NB4 (cell line): Measurements from ENCODE around the gene CDPF1.

ENCODE experiments used
- DNase-seq: peaks from one replicate; pipeline ENCODE4 v3.0.0; 2010; ENCODE audit warnings: low read depth
- H3K4me3 ChIP-seq: one replicate; pipeline ENCODE4 v1.5.1; 2011; ENCODE audit warnings: mild to moderate bottlenecking, low read depth, low read length, moderate library complexity
- MYC ChIP-seq: IDR thresholded peaks from 2 replicates; pipeline ENCODE4 v1.6.1; 2011; ENCODE audit warnings: low read depth, low read length
- POLR2A ChIP-seq: IDR thresholded peaks from 2 replicates; pipeline ENCODE4 v1.6.1; 2011; ENCODE audit warnings: mild to moderate bottlenecking; ENCODE audit not compliant: insufficient read length; ENCODE audit errors: extremely low read depth
- TF ChIP-seq, protein P1 (sequence below): IDR thresholded peaks from 2 replicates; pipeline ENCODE4 v1.6.1; 2011; ENCODE audit warnings: low read depth, low read length
- TF ChIP-seq, protein P2 (sequence below): IDR thresholded peaks from one replicate; pipeline ENCODE4 v1.5.1; 2012; ENCODE audit warnings: low read depth, low read length

Gene CDPF1

DNA sequence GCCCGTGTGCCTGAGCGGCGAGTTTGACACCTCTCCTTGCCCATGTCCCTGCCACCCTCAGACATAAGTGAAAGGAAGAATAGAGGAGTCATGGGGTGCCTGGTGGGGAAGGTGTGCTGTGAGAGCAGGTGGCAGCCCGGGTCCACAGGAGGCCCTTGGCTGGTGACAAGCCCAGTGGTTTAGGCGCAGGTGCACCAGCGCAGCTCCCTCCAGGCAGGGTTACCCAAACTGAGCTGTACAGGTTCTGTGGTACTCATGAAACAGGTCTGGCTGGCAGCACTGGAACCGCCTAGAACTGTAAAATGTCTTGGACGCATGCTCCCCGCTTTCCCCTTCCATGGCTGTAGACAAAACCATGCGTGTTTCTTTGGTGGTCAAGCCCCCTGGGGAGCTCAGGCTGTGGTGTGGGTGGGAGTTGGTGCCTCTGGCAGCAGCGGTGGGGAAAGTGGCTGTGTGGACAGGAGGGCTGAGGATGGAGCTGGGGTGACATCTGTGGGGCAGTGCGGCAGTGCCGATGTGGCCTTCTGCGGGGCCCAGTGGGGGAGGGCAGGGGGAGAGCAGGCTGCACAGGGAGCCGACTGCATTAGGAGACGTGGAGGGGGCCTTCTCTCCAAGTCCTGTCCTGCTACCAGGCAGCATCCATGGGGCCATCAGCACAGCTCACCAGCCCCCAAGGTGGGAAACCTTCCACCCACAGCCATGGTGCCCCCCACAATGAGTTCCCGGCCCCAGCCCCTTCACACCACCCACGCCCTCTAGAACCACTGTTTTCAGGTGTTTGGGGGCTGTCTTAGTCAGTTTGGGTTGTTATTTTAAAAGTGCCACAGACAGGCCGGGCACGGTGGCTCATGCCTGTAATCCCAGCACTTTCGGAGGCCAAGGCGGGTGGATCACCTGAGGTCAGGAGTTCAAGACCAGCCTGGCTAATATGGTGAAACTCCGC, 41.0 kb upstream of the CDPF1 start:
- DNase-seq = peak; percentile 45
- H3K4me3 ChIP-seq = no peak overlapping the region
- TF ChIP-seq, protein P1, sequence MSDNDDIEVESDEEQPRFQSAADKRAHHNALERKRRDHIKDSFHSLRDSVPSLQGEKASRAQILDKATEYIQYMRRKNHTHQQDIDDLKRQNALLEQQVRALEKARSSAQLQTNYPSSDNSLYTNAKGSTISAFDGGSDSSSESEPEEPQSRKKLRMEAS = no peak
- TF ChIP-seq MYC (no peak), POLR2A (no peak)
- TF ChIP-seq, protein P2, sequence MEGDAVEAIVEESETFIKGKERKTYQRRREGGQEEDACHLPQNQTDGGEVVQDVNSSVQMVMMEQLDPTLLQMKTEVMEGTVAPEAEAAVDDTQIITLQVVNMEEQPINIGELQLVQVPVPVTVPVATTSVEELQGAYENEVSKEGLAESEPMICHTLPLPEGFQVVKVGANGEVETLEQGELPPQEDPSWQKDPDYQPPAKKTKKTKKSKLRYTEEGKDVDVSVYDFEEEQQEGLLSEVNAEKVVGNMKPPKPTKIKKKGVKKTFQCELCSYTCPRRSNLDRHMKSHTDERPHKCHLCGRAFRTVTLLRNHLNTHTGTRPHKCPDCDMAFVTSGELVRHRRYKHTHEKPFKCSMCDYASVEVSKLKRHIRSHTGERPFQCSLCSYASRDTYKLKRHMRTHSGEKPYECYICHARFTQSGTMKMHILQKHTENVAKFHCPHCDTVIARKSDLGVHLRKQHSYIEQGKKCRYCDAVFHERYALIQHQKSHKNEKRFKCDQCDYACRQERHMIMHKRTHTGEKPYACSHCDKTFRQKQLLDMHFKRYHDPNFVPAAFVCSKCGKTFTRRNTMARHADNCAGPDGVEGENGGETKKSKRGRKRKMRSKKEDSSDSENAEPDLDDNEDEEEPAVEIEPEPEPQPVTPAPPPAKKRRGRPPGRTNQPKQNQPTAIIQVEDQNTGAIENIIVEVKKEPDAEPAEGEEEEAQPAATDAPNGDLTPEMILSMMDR = no peak

DNA sequence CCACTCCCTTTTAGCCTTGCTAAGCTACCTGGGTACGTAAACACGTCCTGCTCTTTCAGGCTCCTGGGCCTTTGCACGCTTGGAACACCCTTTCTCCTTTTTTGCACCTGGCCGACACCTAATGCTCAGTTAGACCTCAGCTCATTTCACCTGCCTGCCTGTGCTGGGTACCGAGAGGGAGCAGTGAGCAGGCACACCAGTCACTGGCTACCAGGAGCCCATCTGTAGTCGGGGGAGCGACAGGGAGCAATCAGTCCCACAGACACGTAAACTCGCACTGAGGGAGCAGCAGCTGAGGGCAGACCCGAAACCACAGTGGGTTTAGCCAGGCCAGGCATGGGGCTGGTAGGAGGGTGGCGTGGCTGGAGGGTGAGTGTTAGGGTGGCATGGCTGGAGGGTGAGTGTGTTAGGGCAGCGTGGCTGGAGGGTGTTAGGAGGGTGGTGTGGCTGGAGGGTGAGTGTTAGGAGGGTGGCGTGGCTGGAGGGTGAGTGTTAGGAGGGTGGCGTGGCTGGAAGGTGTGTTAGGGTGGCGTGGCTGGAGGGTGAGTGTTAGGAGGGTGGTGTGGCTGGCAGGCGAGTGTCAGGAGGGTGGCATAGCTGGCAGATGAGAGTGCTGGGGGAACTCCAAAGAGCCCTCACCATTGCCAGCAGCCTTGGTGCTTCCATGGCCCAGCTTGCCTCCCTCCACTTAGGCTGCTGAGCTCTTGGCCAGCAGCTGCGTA, 40.2 kb upstream of the CDPF1 start:
- H3K4me3 ChIP-seq = no peak overlapping the region
- no peak for DNase-seq
- TF ChIP-seq POLR2A = no peak

DNA sequence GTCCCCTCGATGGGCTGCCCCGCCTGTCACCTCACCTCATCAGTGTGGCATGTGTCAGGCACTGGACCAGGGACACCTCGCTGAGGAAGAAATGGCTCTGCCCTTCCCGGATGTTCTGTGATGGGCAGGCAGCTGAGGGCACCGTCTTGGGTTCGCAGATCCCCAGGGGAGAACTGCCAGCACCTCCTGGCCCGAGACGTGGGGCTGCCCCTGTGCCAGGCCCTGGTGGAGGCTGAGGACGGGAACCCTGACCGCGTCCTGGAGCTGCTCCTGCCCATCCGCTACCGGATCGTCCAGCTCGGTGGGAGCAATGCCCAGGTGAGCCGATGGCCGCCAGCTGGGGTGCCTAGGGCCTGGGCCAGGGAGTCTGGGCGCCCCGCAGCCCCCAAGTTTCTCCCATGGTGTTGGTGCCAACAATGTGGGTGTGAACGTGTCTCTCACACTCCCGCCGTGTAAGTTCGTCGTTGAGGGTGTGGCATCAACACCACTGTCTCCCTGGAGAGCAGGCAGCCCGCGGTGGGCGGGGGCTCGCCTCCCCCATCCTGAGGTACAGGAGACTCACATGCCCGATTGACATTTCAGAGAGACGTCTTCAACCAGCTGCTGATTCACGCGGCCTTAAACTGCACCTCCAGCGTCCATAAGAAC, 39.3 kb upstream of the CDPF1 start:
- TF ChIP-seq, protein P2 = no peak
- TF ChIP-seq, protein P1 = no peak
- TF ChIP-seq POLR2A = no peak
- no peak for TF ChIP-seq MYC
- H3K4me3 ChIP-seq = no peak overlapping the region
- peak; percentile 25 for DNase-seq

DNA sequence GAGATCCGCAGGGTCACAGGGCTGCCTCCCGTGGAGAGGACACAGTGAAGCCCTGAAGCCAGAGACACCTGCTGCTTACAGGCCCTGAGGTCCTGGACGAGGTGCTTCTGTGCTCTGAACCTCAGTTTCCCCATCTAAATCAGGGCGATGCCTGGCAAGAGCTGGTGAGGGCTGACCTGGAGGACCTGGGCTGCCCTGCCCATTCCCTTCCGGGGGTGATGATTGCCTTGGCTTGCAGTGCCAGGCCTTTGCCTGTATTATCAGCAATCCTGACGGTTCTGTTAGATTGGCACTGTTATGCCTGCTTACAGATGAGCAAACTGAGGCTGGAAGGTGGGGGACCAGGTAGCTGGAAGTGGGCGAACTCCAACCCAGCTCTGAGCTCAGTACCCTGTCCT, 38.8 kb upstream of the CDPF1 start:
- no peak for DNase-seq
- TF ChIP-seq, protein P1 = no peak
- no peak for TF ChIP-seq POLR2A
- TF ChIP-seq, protein P2 = no peak
- no peak for TF ChIP-seq MYC
- no peak overlapping the region for H3K4me3 ChIP-seq

DNA sequence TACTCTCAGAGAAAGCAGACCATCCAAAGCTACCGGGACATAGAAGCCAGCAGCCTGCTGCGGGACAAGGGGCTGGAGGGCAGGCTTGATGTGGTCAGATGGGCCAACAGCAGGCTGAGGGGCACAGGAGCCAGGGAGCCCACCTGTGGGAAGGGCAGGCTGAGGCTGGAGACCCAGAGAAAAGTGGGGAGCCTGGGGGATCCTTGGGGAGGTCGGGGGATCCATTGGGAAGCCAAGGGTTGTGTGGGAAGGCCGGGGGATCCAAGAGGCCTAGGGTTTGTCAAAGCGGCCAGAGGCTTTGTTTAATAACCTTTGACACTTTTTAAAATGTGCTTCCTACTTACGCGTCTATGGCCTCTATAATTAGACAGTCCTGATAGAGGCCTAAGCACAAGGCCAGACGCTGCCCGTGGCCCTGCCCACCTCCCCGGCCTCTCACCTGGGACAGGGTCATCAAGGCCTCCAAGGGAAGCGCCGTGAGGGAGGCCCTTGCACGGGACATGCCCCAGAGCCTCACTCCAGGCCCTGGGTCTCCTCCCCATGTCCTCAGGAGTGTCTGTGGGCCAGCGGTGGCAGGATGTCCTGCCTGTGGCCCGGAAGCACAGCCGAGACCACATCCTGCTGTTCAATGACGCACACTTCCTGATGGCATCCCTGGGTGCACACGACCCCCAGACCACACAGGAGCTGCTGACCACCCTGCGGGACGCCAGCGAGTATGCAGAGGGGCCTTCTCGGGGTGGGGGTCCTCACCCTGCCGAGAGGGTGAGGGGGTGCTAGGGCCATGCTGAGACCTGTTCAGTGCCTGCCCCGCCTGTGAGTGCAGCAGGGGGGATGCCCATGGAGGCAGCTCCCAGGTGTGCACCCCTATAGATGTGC, 38.0 kb upstream of the CDPF1 start:
- DNase-seq = peak; percentile 88
- TF ChIP-seq, protein P2 = no peak
- TF ChIP-seq POLR2A = peak; percentile 41
- TF ChIP-seq, protein P1 = peak; percentile 50; the same call in 1 of the 2 replicates
- no peak for TF ChIP-seq MYC
- peak overlapping the region; percentile 57 for H3K4me3 ChIP-seq
